Epithelial cell of esophagus (primary cell): Measurements from ENCODE around the gene DENND6B.

ENCODE experiments used
- DNase-seq: peaks from one replicate; pipeline ENCODE4 v3.0.0; 2010; ENCODE audit warnings: low read depth
- H3K4me3 ChIP-seq: 2 replicates; pipeline ENCODE4 v1.5.1; 2011; ENCODE audit warnings: mild to moderate bottlenecking, low read length, control low read depth
- TF ChIP-seq, protein P1 (sequence below): IDR thresholded peaks from 2 replicates; pipeline ENCODE4 v1.5.1; 2011; ENCODE audit warnings: low read depth, mild to moderate bottlenecking, low read length, control low read depth, inconsistent platforms; ENCODE audit not compliant: insufficient read depth; ENCODE audit errors: missing control alignments

The DENND6B gene

DNA sequence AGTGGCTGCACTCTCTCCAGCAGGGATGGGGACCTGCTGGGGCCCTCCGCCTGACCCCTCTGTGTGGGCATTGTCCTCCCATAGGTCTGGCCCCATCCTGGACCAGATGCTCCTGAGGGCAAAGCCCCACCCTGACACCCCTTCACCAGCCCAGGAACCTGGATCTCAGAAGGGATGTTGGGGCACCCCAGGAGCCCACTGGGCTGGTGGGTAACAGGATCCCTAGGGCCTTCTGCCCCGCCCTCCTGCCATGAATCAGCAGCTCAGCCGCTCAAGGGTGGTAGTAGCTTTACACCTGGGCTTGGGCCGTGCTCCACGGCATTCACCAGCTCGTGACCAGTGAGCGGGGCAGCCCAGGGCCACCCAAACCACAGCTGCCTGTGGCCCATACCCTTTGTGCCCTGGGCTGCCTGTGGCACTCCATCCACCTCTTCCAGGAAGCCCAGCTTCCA, 64.3 kb downstream of the DENND6B start:
- no peak overlapping the region for H3K4me3 ChIP-seq
- peak; percentile 64 for DNase-seq
- TF ChIP-seq, protein P1, sequence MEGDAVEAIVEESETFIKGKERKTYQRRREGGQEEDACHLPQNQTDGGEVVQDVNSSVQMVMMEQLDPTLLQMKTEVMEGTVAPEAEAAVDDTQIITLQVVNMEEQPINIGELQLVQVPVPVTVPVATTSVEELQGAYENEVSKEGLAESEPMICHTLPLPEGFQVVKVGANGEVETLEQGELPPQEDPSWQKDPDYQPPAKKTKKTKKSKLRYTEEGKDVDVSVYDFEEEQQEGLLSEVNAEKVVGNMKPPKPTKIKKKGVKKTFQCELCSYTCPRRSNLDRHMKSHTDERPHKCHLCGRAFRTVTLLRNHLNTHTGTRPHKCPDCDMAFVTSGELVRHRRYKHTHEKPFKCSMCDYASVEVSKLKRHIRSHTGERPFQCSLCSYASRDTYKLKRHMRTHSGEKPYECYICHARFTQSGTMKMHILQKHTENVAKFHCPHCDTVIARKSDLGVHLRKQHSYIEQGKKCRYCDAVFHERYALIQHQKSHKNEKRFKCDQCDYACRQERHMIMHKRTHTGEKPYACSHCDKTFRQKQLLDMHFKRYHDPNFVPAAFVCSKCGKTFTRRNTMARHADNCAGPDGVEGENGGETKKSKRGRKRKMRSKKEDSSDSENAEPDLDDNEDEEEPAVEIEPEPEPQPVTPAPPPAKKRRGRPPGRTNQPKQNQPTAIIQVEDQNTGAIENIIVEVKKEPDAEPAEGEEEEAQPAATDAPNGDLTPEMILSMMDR, result no peak

DNA sequence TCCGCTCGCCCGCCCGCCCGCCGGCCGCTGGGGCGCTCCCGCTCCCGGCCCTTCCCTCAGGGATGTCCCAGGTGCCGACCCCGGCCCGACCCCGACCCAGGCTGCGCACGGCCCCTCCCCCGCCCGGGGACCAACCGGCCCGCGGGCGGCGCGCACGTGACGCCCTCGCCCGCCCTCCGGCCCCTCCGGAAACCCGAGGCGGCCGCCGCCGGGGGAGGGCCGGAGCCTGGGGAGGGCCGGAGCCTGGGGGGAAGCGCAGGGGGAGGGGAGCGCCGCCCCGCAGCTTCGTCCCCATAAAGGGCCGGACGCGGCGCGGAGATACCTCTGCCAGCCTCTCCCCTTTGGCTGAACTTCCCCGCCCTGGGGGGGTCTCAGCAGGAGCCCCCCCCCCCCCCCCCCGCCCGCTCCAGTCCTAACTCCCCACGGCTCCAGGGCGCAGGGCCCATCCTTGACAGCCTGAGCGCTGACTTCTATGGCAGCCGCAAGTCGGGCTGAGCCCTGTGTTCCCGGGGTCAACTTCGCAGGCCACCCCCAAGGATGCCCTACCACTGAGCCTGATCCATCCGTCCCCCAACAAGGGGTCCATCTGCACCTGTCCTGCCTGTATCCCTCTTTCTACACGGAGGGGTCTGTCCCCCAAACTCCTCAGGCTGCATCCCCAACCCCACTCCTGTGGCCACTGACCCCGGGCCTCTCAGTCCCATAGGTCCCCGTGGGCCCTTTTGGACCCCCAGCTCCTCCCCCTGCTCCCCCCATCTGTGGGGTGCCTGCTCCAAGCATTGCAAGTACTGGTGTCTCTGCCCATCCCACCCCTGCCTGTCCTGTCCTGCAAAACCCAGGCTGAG, 65.0 kb downstream of the DENND6B start, which contains the start of gene MAPK12:
MAPK12 (minus strand) TSS at position 69 of the 845 bp plus-strand sequence. CDS start 174 bp downstream, outside the sequence.
- H3K4me3 ChIP-seq, result peak within 1 kb of the TSS; percentile 53
- TF ChIP-seq, protein P1, result no peak
- no peak for DNase-seq

DNA sequence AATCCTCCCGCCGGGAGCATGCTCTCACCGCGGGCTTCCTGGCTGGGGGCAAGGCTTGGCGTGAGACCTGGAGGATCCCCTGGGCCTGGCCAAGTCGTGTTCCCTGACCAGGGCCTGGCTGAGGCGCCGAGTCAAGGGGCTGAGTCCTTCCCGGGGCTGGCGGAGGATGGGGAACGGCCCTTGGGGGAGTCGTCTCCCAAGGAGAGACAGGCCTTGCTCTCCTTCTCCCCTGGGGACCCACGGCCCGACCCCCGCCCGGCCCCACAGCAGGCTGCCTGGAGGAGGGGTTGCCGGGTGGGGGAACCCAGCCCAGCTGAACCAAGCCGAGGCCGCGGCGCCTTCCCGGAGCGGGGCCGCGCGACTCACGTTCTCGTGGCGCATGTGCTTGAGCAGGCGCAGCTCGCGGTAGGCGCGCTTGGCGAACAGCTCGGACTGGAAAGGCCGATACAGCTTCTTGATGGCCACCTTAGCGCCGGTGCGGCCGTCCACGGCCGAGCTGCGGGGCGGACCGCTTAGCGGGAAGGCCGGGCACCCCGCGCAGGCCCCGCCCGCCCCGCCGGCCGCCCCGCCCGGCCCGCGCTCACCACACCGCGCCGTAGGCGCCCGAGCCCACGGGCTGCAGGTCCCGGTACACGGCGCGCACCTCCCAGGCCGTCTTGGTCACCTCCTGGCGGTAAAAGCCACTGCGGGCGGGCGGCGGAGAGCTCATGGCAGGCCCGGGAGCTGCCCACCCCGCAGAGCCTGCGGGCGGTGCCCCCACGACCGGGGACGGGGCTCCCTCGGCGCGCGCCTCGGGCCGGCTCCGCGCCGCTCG, 65.8 kb downstream of the DENND6B start:
- TF ChIP-seq, protein P1, result no peak

DNA sequence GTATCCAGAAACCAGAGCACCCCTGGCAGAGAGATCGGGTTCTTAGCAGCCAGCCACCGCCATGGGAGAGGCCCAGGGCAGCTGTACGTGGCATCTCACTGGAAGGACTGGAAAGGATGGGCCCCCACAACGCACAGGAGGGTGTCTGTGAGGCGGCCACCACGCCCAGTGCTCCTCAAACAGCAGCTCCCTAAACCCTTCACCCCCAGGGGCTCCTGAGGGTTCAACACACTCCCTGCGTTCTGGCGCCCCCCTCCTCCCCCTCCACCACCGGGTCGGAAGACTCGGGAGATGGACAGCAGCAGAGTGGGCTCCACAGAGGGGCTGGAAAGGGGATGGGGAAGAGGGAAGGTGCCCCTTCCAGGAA, 66.4 kb downstream of the DENND6B start:
- H3K4me3 ChIP-seq, result peak overlapping the region; percentile 53
- DNase-seq, result no peak
- TF ChIP-seq, protein P1, result no peak

More for the DNA sequence above, 65.8 kb downstream of the DENND6B start:
- peak overlapping the region; percentile 53 for H3K4me3 ChIP-seq
- peak; percentile 73 for DNase-seq

DNA sequence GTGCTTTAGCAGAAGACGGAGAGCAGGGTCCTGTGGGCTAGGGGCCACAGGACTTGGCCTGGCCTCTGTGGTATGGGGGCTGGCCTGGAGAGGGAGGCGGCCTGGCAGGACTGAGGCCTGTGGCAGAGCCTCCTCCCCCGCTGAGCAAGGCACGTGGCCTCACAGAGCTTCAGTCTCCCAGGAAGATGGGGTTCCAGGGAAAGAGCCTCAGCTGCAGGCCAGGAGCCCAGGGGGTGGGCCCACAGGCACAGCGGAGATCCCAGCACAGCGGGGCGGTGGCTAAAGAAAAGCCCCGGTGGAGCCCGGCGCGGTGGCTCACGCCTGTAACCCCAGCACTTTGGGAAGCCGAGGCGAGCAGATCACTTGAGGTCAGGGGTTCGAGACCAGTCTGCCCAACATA, 67.5 kb downstream of the DENND6B start:
- TF ChIP-seq, protein P1, result no peak
- no peak for DNase-seq
- no peak overlapping the region for H3K4me3 ChIP-seq
